H1 (cell line): ENCODE measurements around the gene C20orf144. TPM values are rescaled to one million over a fixed set of nuclear protein-coding genes. Genes with fewer than 3 reads are reported as not detected.

ENCODE experiments used
- CTCF ChIA-PET: fragments of 300-600 bp; sonication (Branson Sonifier 250); formaldehyde crosslinking; loops from one replicate; lab custom pipeline; 2021; ENCODE audit not compliant: partially characterized antibody; lab: Charles Lee
- POLR2A ChIA-PET: fragments of 300-600 bp; sonication (Branson Sonifier 250); formaldehyde crosslinking; loops from one replicate; lab custom pipeline; 2021; ENCODE audit warnings: inconsistent platforms; ENCODE audit not compliant: partially characterized antibody; lab: Charles Lee
- DNase-seq, 2 experiments: peaks; one replicate each; pipeline versions ENCODE4 v3.0.0 to v3.0.0-alpha.2; 2010 to 2022; ENCODE audit warnings: low spot score in 2 of 2, low read depth in 1 of 2, mixed read lengths in 1 of 2
- FAIRE-seq: peaks from 2 replicates; lab custom pipeline; 2011; peaks lifted over from hg19 to GRCh38; lab: Jason Lieb, UNC
- H2AFZ ChIP-seq: 2 replicates; pipeline ENCODE4 v1.8.1; 2012; ENCODE audit warnings: low read length, inconsistent platforms
- H2AK5ac ChIP-seq: 2 replicates; pipeline ENCODE4 v1.6.1; 2013; ENCODE audit warnings: low read depth, low read length
- H2BK120ac ChIP-seq: replicated peaks from 2 replicates; pipeline ENCODE3; 2013; ENCODE audit warnings: low read depth, low read length, inconsistent platforms
- H2BK12ac ChIP-seq: 2 replicates; pipeline ENCODE4 v1.6.1; 2013; ENCODE audit warnings: low read depth, low read length
- H2BK15ac ChIP-seq: 2 replicates; pipeline ENCODE4 v1.6.1; 2013; ENCODE audit warnings: low read length
- H2BK20ac ChIP-seq: 2 replicates; pipeline ENCODE4 v1.6.1; 2013; ENCODE audit warnings: low read length
- H2BK5ac ChIP-seq: 2 replicates; pipeline ENCODE4 v1.6.1; 2013; ENCODE audit warnings: low read depth, low read length
- H3K14ac ChIP-seq: 2 replicates; pipeline ENCODE4 v1.6.1; 2013; ENCODE audit warnings: inconsistent platforms; ENCODE audit not compliant: insufficient read length
- H3K18ac ChIP-seq: 2 replicates; pipeline ENCODE4 v1.6.1; 2013; ENCODE audit warnings: low read length; ENCODE audit errors: extremely low read depth
- H3K23ac ChIP-seq: 2 replicates; pipeline ENCODE4 v1.6.1; 2013; ENCODE audit warnings: inconsistent platforms; ENCODE audit not compliant: insufficient read length
- H3K23me2 ChIP-seq: 2 replicates; pipeline ENCODE4 v1.6.1; 2013; ENCODE audit warnings: low read depth, low read length
- H3K27ac ChIP-seq: 2 replicates; pipeline ENCODE4 v1.6.1; 2011; ENCODE audit warnings: low read depth, low read length, inconsistent platforms
- H3K27me3 ChIP-seq, 4 experiments: replicated peaks in 1 of 4; 1 replicate in 1 of 4; 2 replicates in 3 of 4; pipeline versions ENCODE4 v1.6.1 to v1.8.1; 2011 to 2013; ENCODE audit warnings: low read length in 3 of 4, mild to moderate bottlenecking in 3 of 4, inconsistent platforms in 2 of 4, mixed read lengths in 2 of 4, moderate library complexity in 1 of 4; ENCODE audit not compliant: control insufficient read depth in 3 of 4, insufficient read depth in 3 of 4; ENCODE audit errors: extremely low read depth in 1 of 4
- H3K36me3 ChIP-seq, 4 experiments: 2 replicates each; pipeline versions ENCODE4 v1.6.1 to v1.8.1; 2011 to 2013; ENCODE audit warnings: mild to moderate bottlenecking in 4 of 4, low read length in 3 of 4, moderate library complexity in 2 of 4, control low read depth in 1 of 4, inconsistent platforms in 1 of 4; ENCODE audit not compliant: insufficient read depth in 4 of 4, control insufficient read depth in 2 of 4
- H3K4ac ChIP-seq: replicated peaks from 2 replicates; pipeline ENCODE3; 2013; ENCODE audit warnings: low read length, low read depth, mixed read lengths, inconsistent platforms; ENCODE audit not compliant: insufficient read length
- H3K4me1 ChIP-seq, 4 experiments: replicated peaks in 1 of 4; 1 replicate in 1 of 4; 2 replicates in 3 of 4; pipeline versions ENCODE4 v1.6.1 to v1.8.1; 2011 to 2013; ENCODE audit warnings: low read length in 3 of 4, inconsistent platforms in 2 of 4, mixed read lengths in 1 of 4; ENCODE audit not compliant: insufficient read depth in 4 of 4, control insufficient read depth in 3 of 4
- H3K4me2 ChIP-seq, 2 experiments: 2 replicates each; pipeline versions ENCODE4 v1.6.1 to v1.8.1; 2011 to 2013; ENCODE audit warnings: low read depth in 2 of 2, low read length in 2 of 2, control low read depth in 1 of 2, inconsistent platforms in 1 of 2, mild to moderate bottlenecking in 1 of 2; ENCODE audit not compliant: insufficient read depth in 1 of 2
- H3K4me3 ChIP-seq, 4 experiments: fragments of 200-600, 300-600 bp in 1 of 4; sonication (generic), shearing (Covaris generic), sonication (Bioruptor Twin) in 1 of 4; 2 replicates each; pipeline versions ENCODE4 v1.5.1 to v1.8.1; 2011 to 2016; ENCODE audit warnings: low read length in 4 of 4, low read depth in 3 of 4, control low read depth in 2 of 4, inconsistent platforms in 2 of 4, mild to moderate bottlenecking in 2 of 4, mixed read lengths in 1 of 4, moderate library complexity in 1 of 4; ENCODE audit not compliant: insufficient read depth in 2 of 4; ENCODE audit errors: extremely low read depth in 1 of 4
- H3K56ac ChIP-seq: replicated peaks from 2 replicates; pipeline ENCODE3; 2013; ENCODE audit warnings: low read depth, mild to moderate bottlenecking, mixed read lengths, low read length, inconsistent platforms; ENCODE audit not compliant: insufficient read length
- H3K79me1 ChIP-seq: 2 replicates; pipeline ENCODE4 v1.6.1; 2013; ENCODE audit warnings: low read depth, low read length, control low read depth
- H3K79me2 ChIP-seq, 2 experiments: 2 replicates each; pipeline versions ENCODE4 v1.6.1 to v1.8.1; 2012 to 2013; ENCODE audit warnings: low read length in 2 of 2, mild to moderate bottlenecking in 2 of 2, inconsistent platforms in 1 of 2; ENCODE audit not compliant: insufficient read depth in 2 of 2, control insufficient read depth in 1 of 2
- H3K9ac ChIP-seq, 4 experiments: replicated peaks in 1 of 4; 1 replicate in 1 of 4; 2 replicates in 3 of 4; pipeline versions ENCODE4 v1.6.1 to v1.8.1; 2011 to 2013; ENCODE audit warnings: low read depth in 3 of 4, low read length in 3 of 4, control low read depth in 2 of 4, mild to moderate bottlenecking in 2 of 4, moderate library complexity in 2 of 4, inconsistent platforms in 1 of 4; ENCODE audit errors: extremely low read depth in 1 of 4
- H3K9me3 ChIP-seq, 2 experiments: 2 replicates each; pipeline versions ENCODE4 v1.6.1 to v1.8.1; 2012 to 2013; ENCODE audit warnings: mild to moderate bottlenecking in 2 of 2, moderate library complexity in 2 of 2, control low read depth in 1 of 2, inconsistent platforms in 1 of 2, low read depth in 1 of 2, low read length in 1 of 2, mixed read lengths in 1 of 2; ENCODE audit not compliant: insufficient read depth in 2 of 2
- H4K20me1 ChIP-seq, 2 experiments: replicated peaks in 1 of 2; 2 replicates each; pipeline versions ENCODE3 to v1.8.1; 2011 to 2013; ENCODE audit warnings: inconsistent platforms in 2 of 2, low read length in 2 of 2, mild to moderate bottlenecking in 1 of 2; ENCODE audit not compliant: insufficient read depth in 2 of 2, control insufficient read depth in 1 of 2
- H4K5ac ChIP-seq: 2 replicates; pipeline ENCODE4 v1.6.1; 2013; ENCODE audit warnings: low read length, low read depth, mixed read lengths, inconsistent platforms; ENCODE audit not compliant: insufficient read length
- H4K8ac ChIP-seq: 2 replicates; pipeline ENCODE4 v1.8.0; 2013; ENCODE audit warnings: mild to moderate bottlenecking, moderate library complexity, low read length, inconsistent platforms; ENCODE audit not compliant: insufficient read depth; ENCODE audit errors: extremely low read depth
- H4K91ac ChIP-seq: replicated peaks from 2 replicates; pipeline ENCODE3; 2013; ENCODE audit warnings: low read length, mixed read lengths, inconsistent platforms; ENCODE audit not compliant: insufficient read length
- CHD2 ChIP-seq: IDR thresholded peaks from 2 replicates; pipeline ENCODE4 v1.6.1; 2012; ENCODE audit warnings: low read length, improper control_type of control experiment
- KDM5A ChIP-seq: fragments of 200-600 bp; IDR thresholded peaks from 2 replicates; pipeline ENCODE4 v1.7.1; 2012; ENCODE audit warnings: mild to moderate bottlenecking, low read length, inconsistent platforms, mixed read lengths
- POLR2AphosphoS5 ChIP-seq: IDR thresholded peaks from 2 replicates; pipeline ENCODE4 v1.6.1; 2011; ENCODE audit warnings: low read depth, low read length
- RNF2 ChIP-seq: fragments of 200-900, 300-1000 bp; sonication (generic); IDR thresholded peaks from 2 replicates; pipeline ENCODE4 v1.7.1; 2016; ENCODE audit warnings: borderline replicate concordance, low read depth, mild to moderate bottlenecking, antibody characterized with exemption, low read length; ENCODE audit not compliant: poor library complexity, severe bottlenecking; ENCODE audit errors: missing control alignments
- SAP30 ChIP-seq: fragments of 300-600 bp; sonication (generic); IDR thresholded peaks from 2 replicates; pipeline ENCODE4 v1.7.1; 2012; ENCODE audit warnings: low read length, moderate library complexity, mild to moderate bottlenecking, inconsistent platforms; ENCODE audit not compliant: insufficient read depth, insufficient replicate concordance
- SIX5 ChIP-seq: IDR thresholded peaks from 2 replicates; pipeline ENCODE4 v1.6.1; 2011; ENCODE audit warnings: mild to moderate bottlenecking, low read depth, low read length
- TCF12 ChIP-seq: IDR thresholded peaks from 2 replicates; pipeline ENCODE4 v1.6.1; 2011; ENCODE audit warnings: low read depth, mild to moderate bottlenecking, low read length
- WGBS, 2 experiments: shearing (Covaris generic) in 1 of 2; methylation state at CpG; one replicate each; pipeline versions ENCODE4 v1.1.6 to v1.1.7; 2013 to 2015; ENCODE audit warnings: low lambda C conversion rate in 2 of 2, mixed read lengths in 2 of 2, inconsistent platforms in 1 of 2, low coverage in 1 of 2, missing lambda C conversion rate in 1 of 2; ENCODE audit not compliant: insufficient replicate concordance in 2 of 2, insufficient coverage in 1 of 2, insufficient read length in 1 of 2; ENCODE audit errors: extremely low coverage in 1 of 2, missing lambda C conversion rate in 1 of 2; 5-methylcytosine and 5-hydroxymethylcytosine counted together
- polyA plus RNA-seq, 7 experiments: library from polyadenylated mRNA; depleted of rRNA in 3 of 7; stranded (reverse) in 5 of 7; unstranded in 2 of 7; fragments of >200 nt in 5 of 7; fragments of 200-250 nt in 2 of 7; gene quantifications; 1 replicate in 5 of 7; 2 replicates in 1 of 7; 4 replicates in 1 of 7; pipeline versions ENCODE4 v1.2.1 to v1.2.3, GENCODE V29; 2011 to 2013; ENCODE audit warnings: missing spikeins in 2 of 7, mixed read lengths in 2 of 7
- total RNA-seq: library from RNA; stranded (reverse); fragmentation: NEBNext Ultra II Directional; extraction: Animal tissue kit (Norgen Biotek cat#: 25700); gene quantifications from 2 replicates; pipeline ENCODE4 v1.2.1, GENCODE V29; 2021
- TF ChIP-seq, protein P1 (sequence below): IDR thresholded peaks from 2 replicates; pipeline ENCODE4 v1.6.1; 2012; ENCODE audit warnings: inconsistent platforms

Gene C20orf144
- total and polyA plus RNA-seq, 2 of the 8 experiments (the other 6 are each of a cell fraction or from before 2014, with no cell fraction given), result 0.21 to 0.24 TPM

DNA sequence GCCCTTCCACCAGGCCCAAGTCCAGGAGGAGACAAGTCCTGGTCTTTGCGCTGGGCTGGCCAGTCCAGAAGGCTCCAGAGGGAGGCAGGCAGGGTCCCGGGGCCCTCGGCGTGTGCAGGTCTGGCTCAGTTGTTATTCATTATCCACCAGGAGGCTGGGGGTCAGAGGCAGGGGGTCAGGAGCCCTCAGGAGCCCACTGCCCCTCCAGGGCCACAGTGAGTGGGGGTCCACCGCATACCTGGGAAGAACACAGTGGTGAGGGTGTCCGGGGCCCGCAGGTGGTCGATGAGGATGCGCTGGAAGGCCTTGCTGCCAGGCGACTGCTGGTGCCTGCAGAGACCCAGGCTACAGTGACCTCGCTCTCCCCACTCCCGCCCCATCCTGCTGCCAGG is 4.4 kb upstream of the C20orf144 start:
- H3K23me2 ChIP-seq, result no peaks in the 10 kb centered on the region
- TF ChIP-seq SIX5, result no peak
- TF ChIP-seq SAP30, result no peak
- no peak for TF ChIP-seq POLR2AphosphoS5
- TF ChIP-seq KDM5A, result no peak
- TF ChIP-seq, protein P1, sequence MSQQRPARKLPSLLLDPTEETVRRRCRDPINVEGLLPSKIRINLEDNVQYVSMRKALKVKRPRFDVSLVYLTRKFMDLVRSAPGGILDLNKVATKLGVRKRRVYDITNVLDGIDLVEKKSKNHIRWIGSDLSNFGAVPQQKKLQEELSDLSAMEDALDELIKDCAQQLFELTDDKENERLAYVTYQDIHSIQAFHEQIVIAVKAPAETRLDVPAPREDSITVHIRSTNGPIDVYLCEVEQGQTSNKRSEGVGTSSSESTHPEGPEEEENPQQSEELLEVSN, result no peak
- no peak for TF ChIP-seq TCF12
- no peak for TF ChIP-seq RNF2
- no peak for TF ChIP-seq CHD2
- FAIRE-seq (no peak), DNase-seq (no peak)
- H3K36me3 ChIP-seq, result peaks cover 0 to 11% (median 0%) of the 10 kb centered on the region in 4 experiments; a peak in 2 of 8 replicates
- no peak overlapping the region for H3K27ac ChIP-seq
- no peak overlapping the region for H3K56ac ChIP-seq
- ChIA-PET POLR2A (no interaction called here), CTCF (interaction anchor here (5.0 kb wide), 1 partner anchor 11 kb away, joined by 31 read pairs; the partner anchor contains the start of gene ACTL10)
- no peaks in the 10 kb centered on the region for H3K27me3 ChIP-seq
- no peak overlapping the region for H3K23ac ChIP-seq
- H3K4ac ChIP-seq, result no peak overlapping the region
- H3K4me3 ChIP-seq, result no peak overlapping the region
- no peak overlapping the region for H3K14ac ChIP-seq
- no peak overlapping the region for H4K8ac ChIP-seq
- no peak overlapping the region for H3K4me2 ChIP-seq
- no peak overlapping the region for H4K5ac ChIP-seq
- peaks cover 0 to 8% of the 10 kb centered on the region in 2 experiments for H4K20me1 ChIP-seq
- no peak overlapping the region for H2BK120ac ChIP-seq
- no peaks in the 10 kb centered on the region for H3K79me1 ChIP-seq
- H3K18ac ChIP-seq, result no peak overlapping the region
- H3K9me3 ChIP-seq, result no peaks in the 10 kb centered on the region
- no peaks in the 10 kb centered on the region for H3K79me2 ChIP-seq
- no peak overlapping the region for H4K91ac ChIP-seq
- H2BK15ac ChIP-seq, result no peak overlapping the region
- no peak overlapping the region for H2AK5ac ChIP-seq
- H2BK20ac ChIP-seq, result no peak overlapping the region
- WGBS, 2 experiments, result 84% methylated on average over 12 of the region's 12 CpGs; no CpG with 5 or more reads in 1 of the 2 experiments
- no peak overlapping the region for H3K9ac ChIP-seq
- no peak overlapping the region for H2BK12ac ChIP-seq
- no peak overlapping the region for H2BK5ac ChIP-seq
- H2AFZ ChIP-seq, result no peak overlapping the region
- peaks cover 0 to 11% (median 1%) of the 10 kb centered on the region in 4 experiments; a peak in 4 of 7 replicates for H3K4me1 ChIP-seq
